Gastrocnemius medialis (tissue), 4 donors: Measurements from ENCODE around the gene PACSIN2. TPM values are rescaled to one million over a fixed set of nuclear protein-coding genes. Genes with fewer than 3 reads are reported as not detected.

Source experiments
- ATAC-seq, 2 donors: fragments of 150-250 bp; one replicate each; pipeline ENCODE4 v1.9.1; 2016
- DNase-seq, 2 donors: peaks; one replicate each; pipeline ENCODE4 v3.0.0-alpha.2; 2019
- H3K27ac ChIP-seq, 4 donors: fragments of 200-600 bp; sonication (generic); 1 replicate in 1 of 4; 2 replicates in 3 of 4; pipeline ENCODE4 v1.5.1; 2016 to 2018; ENCODE audit warnings: mild to moderate bottlenecking in 2 of 4, moderate library complexity in 1 of 4
- H3K27me3 ChIP-seq, 3 donors: fragments of 200-600 bp; sonication (generic) in 2 of 3; 1 replicate in 1 of 3; 2 replicates in 2 of 3; pipeline versions ENCODE4 v1.5.1 to v1.6.0; 2016 to 2019; ENCODE audit warnings: mild to moderate bottlenecking in 1 of 3, moderate library complexity in 1 of 3
- H3K36me3 ChIP-seq, 2 donors: fragments of 200-600 bp; sonication (generic) in 1 of 2; one replicate each; pipeline ENCODE4 v1.5.1; 2017 to 2018
- H3K4me1 ChIP-seq, 2 donors: fragments of 200-600 bp; sonication (generic) in 1 of 2; one replicate each; pipeline ENCODE4 v1.5.1; 2016 to 2017; ENCODE audit warnings: mild to moderate bottlenecking in 2 of 2
- H3K4me3 ChIP-seq, 4 donors: fragments of 200-600 bp; sonication (generic) in 3 of 4; 1 replicate in 1 of 4; 2 replicates in 3 of 4; pipeline ENCODE4 v1.5.1; 2016 to 2019; ENCODE audit warnings: mild to moderate bottlenecking in 2 of 4
- H3K9me3 ChIP-seq, 3 donors: fragments of 200-600 bp; sonication (generic) in 2 of 3; 1 replicate in 1 of 3; 2 replicates in 2 of 3; pipeline ENCODE4 v1.5.1; 2016 to 2019
- POLR2A ChIP-seq, 2 donors: fragments of 450-650 bp; IDR thresholded peaks; one replicate each; pipeline ENCODE4 v1.6.1; 2017; ENCODE audit warnings: antibody characterized with exemption in 2 of 2, mild to moderate bottlenecking in 2 of 2, moderate library complexity in 2 of 2
- in situ Hi-C, 4 donors: fragments of 200-750 bp; cut with MboI; loops; one replicate each; pipeline versions ENCODE4 v1.15.0 to v1.8.0; 2017; ENCODE audit warnings: low sequenced_read_pairs in 4 of 4
- intact Hi-C: fragments of 100-400 bp; cut with DNase I; formaldehyde crosslinking; loops from one replicate; pipeline ENCODE4 v1.15.1; 2023; ENCODE audit warnings: low total_unique reads
- total RNA-seq, 4 donors: library from RNA; depleted of rRNA; stranded (reverse); fragments of >200 nt; gene quantifications; one replicate each; pipeline versions ENCODE4 v1.1.0 to v1.2.3, GENCODE V29; 2016
- TF ChIP-seq, protein P1 (sequence below), 5 experiments: fragments of 450-650 bp in 3 of 5; fragments of 200-600 bp in 2 of 5; sonication (generic) in 2 of 5; IDR thresholded peaks in 4 of 5; conservative IDR thresholded peaks in 1 of 5; 1 replicate in 4 of 5; 2 replicates in 1 of 5; pipeline ENCODE4 v1.5.1; 2016 to 2019; ENCODE audit warnings: antibody characterized with exemption in 5 of 5, mild to moderate bottlenecking in 3 of 5, moderate library complexity in 3 of 5

Gene PACSIN2
- total RNA-seq, 4 donors from 2014 or later, result 37.3 to 45.9 (median 39.8) TPM

DNA sequence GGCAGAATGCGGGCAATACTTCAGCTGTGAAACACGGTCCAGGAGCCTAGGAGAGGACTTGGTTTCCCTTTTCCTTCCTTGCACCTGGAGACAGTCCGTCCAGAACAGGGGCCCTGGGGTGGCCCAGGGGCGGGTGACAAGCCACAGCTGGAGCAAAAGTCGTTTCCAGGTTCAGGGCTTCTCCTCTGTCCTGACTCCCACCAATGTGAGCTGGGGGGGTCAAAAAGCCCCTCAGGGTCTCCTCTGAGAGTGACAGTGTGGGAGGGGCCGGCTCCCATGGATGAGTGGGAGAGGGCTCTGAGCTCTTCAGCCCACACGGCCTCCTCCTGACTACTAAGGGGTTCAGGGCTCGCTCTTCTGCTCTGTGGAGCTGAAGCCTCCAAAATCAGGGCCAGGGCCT is 137.8 kb downstream of the PACSIN2 start:
- in situ Hi-C loops (no loop called here), intact Hi-C loops (no loop called here)
- H3K4me3 ChIP-seq, result no peak overlapping the region
- H3K27me3 ChIP-seq, result no peaks in the 10 kb centered on the region
- TF ChIP-seq, protein P1, sequence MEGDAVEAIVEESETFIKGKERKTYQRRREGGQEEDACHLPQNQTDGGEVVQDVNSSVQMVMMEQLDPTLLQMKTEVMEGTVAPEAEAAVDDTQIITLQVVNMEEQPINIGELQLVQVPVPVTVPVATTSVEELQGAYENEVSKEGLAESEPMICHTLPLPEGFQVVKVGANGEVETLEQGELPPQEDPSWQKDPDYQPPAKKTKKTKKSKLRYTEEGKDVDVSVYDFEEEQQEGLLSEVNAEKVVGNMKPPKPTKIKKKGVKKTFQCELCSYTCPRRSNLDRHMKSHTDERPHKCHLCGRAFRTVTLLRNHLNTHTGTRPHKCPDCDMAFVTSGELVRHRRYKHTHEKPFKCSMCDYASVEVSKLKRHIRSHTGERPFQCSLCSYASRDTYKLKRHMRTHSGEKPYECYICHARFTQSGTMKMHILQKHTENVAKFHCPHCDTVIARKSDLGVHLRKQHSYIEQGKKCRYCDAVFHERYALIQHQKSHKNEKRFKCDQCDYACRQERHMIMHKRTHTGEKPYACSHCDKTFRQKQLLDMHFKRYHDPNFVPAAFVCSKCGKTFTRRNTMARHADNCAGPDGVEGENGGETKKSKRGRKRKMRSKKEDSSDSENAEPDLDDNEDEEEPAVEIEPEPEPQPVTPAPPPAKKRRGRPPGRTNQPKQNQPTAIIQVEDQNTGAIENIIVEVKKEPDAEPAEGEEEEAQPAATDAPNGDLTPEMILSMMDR (IDR thresholded peaks at IDR 0.05 in 4 of 5, conservative IDR thresholded peaks at IDR 0.05 in 1 of 5), result no peak
- no peak for TF ChIP-seq POLR2A (IDR thresholded peaks at IDR 0.05)
- H3K27ac ChIP-seq, result no peak overlapping the region
- ATAC-seq (no peak), DNase-seq (no peak)
- H3K9me3 ChIP-seq, result no peaks in the 10 kb centered on the region
- peaks cover 0 to 47% of the 10 kb centered on the region in 2 donors for H3K36me3 ChIP-seq
- peaks cover 33 to 61% of the 10 kb centered on the region in 2 donors for H3K4me1 ChIP-seq

DNA sequence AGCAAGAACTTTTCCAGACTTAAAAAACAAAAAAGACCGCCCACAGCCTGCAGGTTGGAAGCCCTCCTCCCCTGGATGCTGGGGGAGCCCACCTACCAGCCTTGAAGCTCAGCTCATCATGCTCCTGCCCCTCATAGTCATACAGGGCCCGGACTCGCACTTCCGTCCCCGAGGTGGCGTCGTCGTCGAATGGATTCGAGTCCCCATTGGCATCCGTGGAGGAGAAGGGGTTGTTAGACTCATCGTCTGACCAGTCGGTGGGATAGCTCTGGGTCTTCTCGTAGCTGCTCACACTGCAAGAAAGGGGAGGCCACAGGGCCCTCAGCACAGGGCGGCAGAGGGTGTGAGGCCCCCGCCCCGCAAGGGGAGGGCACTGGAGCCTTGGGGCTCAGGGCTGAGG is 138.9 kb downstream of the PACSIN2 start:
- no peak for DNase-seq

DNA sequence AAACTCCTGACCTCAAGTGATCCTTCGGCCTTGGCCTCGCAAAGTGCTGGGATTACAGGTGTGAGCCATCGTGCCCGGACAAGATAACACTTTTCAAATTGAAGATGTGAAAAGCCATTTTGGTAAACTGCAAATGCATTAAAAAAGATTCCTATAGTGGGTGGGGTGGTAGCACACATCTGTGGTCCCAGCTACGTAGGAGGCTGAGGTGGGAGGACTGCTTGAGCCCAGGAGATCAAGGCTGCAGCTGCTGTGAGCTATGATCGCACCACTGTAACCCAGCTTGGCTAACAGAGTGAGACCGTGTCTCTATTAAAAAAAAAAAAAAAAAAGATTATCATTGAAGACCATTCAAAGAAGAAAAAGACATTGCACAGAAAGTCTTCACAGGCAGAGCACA is 140.9 kb downstream of the PACSIN2 start:
- no peak overlapping the region for H3K4me3 ChIP-seq
- no peaks in the 10 kb centered on the region for H3K27me3 ChIP-seq
- TF ChIP-seq, protein P1 (IDR thresholded peaks at IDR 0.05 in 4 of 5, conservative IDR thresholded peaks at IDR 0.05 in 1 of 5), result no peak
- TF ChIP-seq POLR2A (IDR thresholded peaks at IDR 0.05), result no peak
- in situ Hi-C loops (loop anchor here in 3 of 4 donors (5.0 to 25.0 kb wide), 3 partner anchors 88 to 163 kb away; no protein-coding TSS in a partner anchor), intact Hi-C loops (no loop called here)
- H3K36me3 ChIP-seq, result peaks cover 0 to 69% of the 10 kb centered on the region in 2 donors
- DNase-seq (no peak), ATAC-seq (no peak)
- peak overlapping the region in 2 of 4 donors; percentile 71 to 80 for H3K27ac ChIP-seq
- no peaks in the 10 kb centered on the region for H3K9me3 ChIP-seq
- H3K4me1 ChIP-seq, result peaks cover 20 to 39% of the 10 kb centered on the region in 2 donors

More for the DNA sequence above, 138.9 kb downstream of the PACSIN2 start:
- Histone ChIP-seq H3K4me1 (peaks cover 25 to 52% of the 10 kb centered on the region in 2 donors), H3K27me3 (no peaks in the 10 kb centered on the region), H3K36me3 (peaks cover 0 to 55% of the 10 kb centered on the region in 2 donors), H3K9me3 (no peaks in the 10 kb centered on the region), H3K4me3 (no peak overlapping the region), H3K27ac (no peak overlapping the region)
- TF ChIP-seq, protein P1 (IDR thresholded peaks at IDR 0.05 in 4 of 5, conservative IDR thresholded peaks at IDR 0.05 in 1 of 5), result no peak
- no peak for TF ChIP-seq POLR2A (IDR thresholded peaks at IDR 0.05)
- intact Hi-C loops (no loop called here), in situ Hi-C loops (no loop called here)
- ATAC-seq, result no peak

DNA sequence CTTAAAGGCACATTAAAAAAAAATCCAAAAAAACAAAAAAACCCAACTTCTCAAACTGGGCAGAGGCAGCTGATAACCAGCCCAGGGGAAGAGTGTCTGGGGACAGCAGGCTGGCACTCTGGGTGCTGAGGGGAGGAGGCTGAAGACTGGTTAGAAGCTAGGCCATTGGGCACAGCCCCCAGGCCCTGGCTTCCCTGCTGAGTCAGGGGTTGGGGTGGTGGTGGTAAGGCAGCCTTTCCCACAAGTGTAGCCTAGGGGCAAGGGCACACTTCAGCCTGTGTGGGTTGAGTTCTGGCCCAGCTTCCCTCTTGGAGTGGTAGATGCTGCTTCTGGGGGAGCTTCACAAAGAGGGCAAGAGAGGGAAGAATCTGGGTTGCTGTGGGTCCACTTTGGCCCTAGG is 141.6 kb downstream of the PACSIN2 start:
- TF ChIP-seq, protein P1 (IDR thresholded peaks at IDR 0.05 in 4 of 5, conservative IDR thresholded peaks at IDR 0.05 in 1 of 5), result no peak
- TF ChIP-seq POLR2A (IDR thresholded peaks at IDR 0.05), result no peak
- H3K27me3 ChIP-seq, result no peaks in the 10 kb centered on the region
- H3K9me3 ChIP-seq, result no peaks in the 10 kb centered on the region
- in situ Hi-C loops, result loop anchor here in 3 of 4 donors (5.0 to 25.0 kb wide), 3 partner anchors 89 to 164 kb away; no protein-coding TSS in a partner anchor
- peaks cover 0 to 63% of the 10 kb centered on the region in 2 donors for H3K36me3 ChIP-seq
- intact Hi-C loops, result no loop called here
- no peak for DNase-seq
- peak overlapping the region; percentile 54 to 80 (median 68) for H3K27ac ChIP-seq
- no peak overlapping the region for H3K4me3 ChIP-seq
- no peak for ATAC-seq
- H3K4me1 ChIP-seq, result peaks cover 26 to 39% of the 10 kb centered on the region in 2 donors
